Measurements from ENCODE around the gene ELAVL2.

- no peak for TF ChIP-seq CTCF (conservative IDR thresholded peaks at IDR 0.05; ENCODE audit: low read depth, low read length)
- TF ChIP-seq EZH2 (IDR thresholded peaks at IDR 0.05; ENCODE audit: borderline replicate concordance, low read depth, low read length, poor library complexity, severe bottlenecking), result no peak
Observed at GRCh38 chr9:23812673-23813072, 13.4 kb downstream of the ELAVL2 start.
